NCI-H1694 (cell line): Measurements from ENCODE around the gene DST.
"Not testable (repeated sequence)": the region's sequence is repeated elsewhere in the genome, so short reads cannot be mapped to it uniquely, and the experiment has no call there.

ENCODE experiments used
- DNase-seq: peaks from one replicate; lab custom pipeline; 2025; lab: John Stamatoyannopoulos, UW

The DST gene

DNA sequence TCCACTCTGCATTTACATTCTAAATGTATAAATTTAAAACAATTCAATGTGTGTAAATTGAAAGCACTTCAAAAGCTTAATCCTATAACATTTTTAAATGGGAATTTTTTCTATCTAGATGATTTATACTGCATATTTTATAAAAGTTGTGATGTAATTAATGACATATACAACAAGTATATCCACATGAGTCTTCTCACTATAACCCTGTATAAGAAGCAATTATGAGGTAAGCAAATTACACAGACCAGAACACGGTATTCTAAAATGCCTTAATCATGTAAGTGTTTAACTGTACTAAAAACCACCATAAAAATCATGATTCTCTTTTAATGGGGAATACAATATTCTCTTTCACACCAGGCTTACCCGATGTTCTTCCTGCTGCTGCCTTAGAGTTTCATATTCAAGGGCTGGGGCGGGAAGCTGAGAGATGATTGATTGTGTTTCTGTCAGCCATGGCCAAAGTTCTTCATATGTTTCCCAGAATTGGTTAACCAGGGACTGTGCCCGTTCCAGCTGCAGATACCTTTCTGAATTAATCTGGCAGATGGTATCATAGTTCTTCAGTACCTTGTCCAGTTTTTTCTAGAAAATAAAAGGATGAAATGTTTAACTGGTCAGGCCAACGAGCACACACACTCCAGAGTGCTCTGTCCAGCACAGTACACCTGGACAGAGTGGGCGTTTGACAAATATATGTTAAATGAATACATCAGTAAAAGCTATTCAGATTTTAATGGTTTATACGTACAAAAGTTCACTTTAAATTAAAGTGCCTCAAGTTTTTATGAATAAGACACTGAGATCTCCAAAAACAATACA is 127.4 kb downstream of the DST start:
- no peak for DNase-seq

GRCh38 chr6:56514395-56514794 is 128.3 kb downstream of the DST start:
- DNase-seq = no peak

DNA sequence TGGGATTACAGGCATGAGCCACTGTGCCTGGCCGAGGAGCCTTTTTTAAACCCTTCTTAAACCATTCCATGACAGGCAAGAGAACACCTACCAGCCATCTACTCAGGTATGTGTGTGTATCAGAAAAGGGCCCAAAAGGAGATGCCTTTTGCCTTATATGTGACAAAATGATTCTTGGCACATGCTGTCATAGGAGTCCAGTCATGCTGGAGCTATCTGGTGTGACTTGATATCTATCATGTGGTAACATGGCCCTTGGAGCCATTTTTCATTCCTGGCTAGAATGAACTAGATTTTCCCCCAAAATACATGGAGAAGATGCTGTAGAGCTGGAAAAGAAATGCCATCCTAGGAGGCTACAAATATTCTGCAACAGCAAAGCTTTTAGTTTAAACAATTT is 129.1 kb downstream of the DST start:
- no peak for DNase-seq

DNA sequence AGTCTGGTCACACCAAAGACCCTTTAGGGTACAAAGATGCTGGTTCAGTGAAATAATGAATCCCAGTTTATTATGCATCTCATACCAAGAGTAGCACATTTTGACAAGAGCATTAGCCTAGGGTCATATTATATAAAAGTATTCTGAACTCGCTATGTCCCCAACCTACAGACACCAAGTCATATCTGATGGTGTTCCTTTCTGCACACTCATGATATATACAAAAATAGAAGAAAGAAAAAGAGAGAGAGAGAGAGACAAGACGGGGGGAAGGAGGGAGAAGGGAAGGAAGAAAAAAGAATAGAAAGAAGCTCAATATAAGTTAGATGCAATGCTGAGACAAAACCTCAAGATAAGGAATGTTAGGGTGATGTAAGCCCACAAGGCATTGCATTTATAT is 131.1 kb downstream of the DST start:
- DNase-seq = no peak

DNA sequence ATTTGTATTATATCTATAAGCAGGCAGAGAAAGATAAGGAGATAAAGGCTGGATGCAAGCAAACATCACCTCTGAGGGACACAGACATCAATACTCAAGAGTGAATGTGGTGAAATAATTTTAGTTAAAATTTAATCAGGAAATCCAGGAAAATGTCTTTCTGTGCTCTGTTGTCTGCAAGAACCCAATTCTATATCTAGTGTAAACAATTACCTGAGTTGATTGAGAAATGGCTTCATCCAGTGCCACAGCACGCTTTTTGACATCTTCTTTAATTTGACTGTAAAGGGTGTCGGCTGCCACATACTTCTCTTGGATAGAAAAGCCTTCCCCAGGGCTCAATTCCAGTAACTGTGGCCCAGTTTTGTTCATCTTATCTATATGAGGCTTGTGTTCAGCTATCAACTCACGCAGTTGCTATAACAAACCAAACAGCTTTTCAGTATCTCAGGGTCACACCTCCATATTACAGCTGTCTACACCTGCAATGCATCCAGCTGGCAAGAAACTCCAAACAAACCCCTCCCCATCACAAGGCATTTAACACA is 131.6 kb downstream of the DST start:
- no peak for DNase-seq

GRCh38 chr6:56509031-56509430 is 133.7 kb downstream of the DST start:
- no peak for DNase-seq

DNA sequence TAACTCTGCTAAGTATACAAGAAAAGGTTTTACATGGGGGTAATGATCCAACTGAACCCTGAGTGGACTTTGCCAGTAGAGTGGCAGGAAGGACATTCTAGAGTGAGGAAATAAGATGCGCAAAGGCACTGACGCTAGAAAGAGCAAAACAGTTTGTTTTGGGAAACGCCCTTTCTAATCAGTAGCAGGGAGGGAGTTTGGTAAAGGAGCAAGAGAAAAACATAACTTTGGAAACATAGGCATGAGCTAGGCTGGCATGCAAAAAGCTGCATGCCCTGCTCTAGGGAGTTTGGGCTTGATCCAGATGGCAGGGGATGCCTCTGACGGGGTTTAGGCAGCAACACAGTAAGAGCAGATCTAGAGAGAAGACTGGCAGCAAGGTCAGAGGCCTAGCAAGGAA is 135.2 kb downstream of the DST start:
- DNase-seq = no peak

DNA sequence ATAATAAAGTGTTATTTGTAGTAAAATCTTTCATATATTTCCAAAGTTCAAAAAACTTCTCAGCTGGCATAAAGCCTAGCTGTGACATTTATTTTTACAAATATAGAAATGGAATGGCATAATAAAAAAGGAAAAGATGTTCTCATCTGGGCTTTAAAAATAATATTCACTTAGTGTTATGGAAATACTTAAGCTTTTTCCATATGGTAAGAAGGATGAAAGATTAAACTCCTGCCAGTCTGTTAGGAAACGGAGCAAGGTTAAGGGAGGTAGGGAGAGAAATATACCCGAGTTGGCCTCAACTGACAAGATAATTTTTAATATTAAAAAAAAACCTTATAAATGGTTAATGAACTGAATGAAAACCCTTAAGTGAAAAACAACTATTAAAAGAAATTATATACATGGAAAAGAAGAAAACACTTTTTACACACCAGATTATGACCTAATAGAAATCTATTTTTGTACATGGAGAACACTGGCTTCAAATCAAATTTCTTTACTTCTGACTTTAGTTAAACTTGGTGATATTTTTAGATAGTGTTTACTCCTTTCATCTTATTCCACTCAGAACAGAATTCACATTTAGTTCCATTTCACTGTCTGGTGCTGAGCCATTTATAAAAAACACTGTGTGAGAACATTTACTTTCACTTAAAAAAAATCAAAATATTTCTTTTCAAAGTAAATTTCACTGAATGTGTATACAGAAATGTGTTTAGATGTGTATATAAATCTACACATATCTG is 137.0 kb downstream of the DST start:
- no peak for DNase-seq

GRCh38 chr6:56501993-56502392 is 140.7 kb downstream of the DST start:
- DNase-seq = no peak

DNA sequence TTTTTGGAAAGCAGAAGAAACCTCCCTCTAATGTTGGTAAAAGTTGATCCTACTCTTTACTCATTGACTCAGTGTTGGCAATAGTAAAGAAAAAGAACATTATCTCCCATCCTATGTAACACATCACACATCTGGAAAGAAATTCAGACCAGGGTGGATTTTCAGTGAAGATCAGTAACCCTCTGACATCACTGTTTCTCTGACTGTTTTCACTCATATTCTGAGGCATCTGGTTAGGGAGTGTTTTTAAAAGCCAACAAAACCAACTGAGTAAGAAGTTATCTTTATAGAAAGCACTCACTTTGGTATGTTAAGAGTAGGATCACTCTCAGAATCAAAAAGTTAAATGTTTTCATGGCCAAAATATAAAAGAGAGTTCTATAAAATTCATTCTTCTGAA is 143.6 kb downstream of the DST start:
- no peak for DNase-seq

DNA sequence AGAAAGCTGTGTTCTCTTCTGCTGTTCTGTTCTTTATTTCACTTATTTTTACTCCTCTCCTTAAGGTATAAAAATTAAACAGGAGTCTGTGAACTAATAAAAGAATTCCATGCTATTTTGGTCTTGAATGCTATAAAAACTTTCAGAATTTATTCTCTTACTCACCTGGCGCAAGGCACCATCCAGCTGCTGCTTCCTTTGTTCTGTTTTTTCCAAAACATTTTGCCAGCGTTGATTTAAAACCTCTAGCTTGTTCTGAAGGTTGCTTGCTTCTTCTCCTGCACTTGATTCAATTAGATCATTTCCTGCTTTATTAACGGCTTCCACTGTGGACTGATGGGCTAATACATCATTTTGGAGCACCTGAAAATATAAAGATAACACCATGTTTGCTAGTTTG is 145.0 kb downstream of the DST start:
- DNase-seq = no peak

DNA sequence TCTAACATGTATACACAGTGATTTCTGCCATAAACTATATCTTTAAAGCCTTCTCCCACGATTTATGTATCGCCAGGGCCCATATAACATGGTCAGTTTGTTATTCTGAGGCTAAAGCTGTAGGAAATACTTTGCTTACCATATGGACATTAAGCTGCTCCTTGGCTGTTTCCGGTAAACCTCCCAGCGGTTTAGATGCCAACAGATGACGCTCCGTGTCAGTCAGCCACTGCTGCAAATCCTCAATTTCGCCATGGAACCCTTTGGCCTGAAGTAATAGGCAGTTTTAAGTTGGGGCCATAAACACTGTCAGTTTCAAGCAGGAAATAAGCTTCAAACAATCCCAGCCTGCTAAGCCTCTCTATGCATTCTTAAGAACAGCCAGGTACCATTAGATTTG is 145.4 kb downstream of the DST start:
- DNase-seq = no peak

- not testable (repeated sequence) for DNase-seq
These were observed 146.0 kb downstream of the DST start for GRCh38 chr6:56496650-56497049.

DNA sequence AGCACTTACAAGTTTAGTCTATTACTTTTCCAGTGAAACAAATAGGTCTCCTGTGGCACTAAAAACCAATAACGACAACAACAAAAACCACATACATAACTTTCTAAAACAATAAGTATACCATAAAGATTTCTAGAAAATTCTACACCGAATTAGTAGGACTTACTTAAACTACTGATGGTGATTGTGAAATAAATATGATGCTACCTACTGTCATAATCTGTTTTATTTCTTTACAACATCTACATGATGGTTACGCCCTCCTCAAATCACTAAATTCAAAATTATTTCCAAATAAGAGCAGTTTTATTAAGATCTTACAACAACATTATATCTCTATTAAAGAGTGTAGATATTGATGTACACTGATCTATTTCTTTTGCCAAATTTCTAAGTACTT is 147.0 kb downstream of the DST start:
- DNase-seq = no peak

DNA sequence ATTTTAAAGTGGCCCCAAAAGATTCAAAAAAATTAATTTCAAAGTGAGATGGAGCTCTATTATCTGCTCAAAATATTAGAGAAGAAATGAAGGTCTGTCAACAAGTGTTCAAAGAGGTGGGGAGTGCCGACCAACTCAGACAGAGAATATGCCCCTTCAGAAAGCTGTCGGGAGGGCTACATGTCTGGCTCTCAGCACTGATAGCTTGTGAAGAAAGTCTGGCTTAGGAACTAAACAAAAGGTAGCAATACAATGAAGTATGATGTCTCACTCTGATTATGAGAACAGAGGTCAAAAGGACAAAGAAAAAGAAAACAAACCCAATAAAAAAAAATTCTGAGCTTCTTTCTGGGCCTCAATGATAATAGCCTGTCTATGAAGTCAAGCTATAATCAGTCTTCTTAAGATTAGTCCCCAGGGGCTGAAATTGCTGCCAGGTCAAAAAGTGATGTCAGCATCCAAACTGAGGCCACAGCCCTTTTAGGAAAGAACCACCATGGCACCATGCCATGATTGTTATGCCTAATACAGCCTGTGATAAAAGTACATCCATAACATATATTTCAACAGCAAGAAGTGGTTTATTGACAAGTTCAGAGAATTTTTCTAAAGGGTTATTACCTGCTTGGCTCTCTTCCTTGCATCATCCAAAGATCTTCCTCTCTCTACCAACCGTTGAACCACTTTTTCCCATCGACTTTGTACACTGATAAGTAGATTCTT is 150.9 kb downstream of the DST start:
- no peak for DNase-seq

GRCh38 chr6:56490993-56491392 is 151.7 kb downstream of the DST start:
- DNase-seq = no peak

DNA sequence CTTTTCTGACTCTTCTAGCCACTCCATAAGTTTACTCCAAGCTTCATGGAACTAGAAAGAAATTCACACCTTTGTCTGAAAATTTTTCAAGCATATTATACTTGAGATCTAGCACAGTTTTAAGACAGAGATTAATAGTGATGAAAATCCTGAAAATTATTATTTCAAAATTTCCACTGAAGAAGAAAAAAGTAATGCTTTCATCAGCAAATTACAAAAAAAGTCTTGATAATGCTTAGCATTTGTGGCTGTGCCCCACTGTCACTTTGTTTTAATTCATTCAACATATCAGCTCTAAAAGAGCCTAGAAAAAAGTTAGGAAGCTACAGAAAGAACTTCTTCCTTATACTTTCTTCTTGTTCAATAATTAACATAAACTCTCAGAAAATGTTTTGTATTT is 153.1 kb downstream of the DST start:
- DNase-seq = no peak

DNA sequence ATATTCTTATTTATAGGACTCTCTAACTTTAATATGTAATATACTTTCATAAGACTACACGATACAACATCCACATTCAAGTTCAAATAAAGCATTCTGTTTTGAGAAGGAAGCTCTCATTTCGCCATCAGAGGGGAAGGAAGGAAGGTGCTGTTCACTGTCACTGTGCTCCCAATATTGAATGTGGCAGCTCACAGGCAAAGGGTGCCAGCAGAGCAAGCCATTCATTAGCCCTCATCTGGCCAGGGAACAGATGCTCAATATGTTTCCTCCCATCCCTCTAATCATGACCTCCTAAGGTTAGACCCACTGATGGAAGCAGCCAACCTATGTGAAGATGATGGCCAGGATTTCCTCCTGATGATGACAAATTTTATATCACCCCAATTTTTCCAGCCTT is 154.4 kb downstream of the DST start:
- no peak for DNase-seq

DNA sequence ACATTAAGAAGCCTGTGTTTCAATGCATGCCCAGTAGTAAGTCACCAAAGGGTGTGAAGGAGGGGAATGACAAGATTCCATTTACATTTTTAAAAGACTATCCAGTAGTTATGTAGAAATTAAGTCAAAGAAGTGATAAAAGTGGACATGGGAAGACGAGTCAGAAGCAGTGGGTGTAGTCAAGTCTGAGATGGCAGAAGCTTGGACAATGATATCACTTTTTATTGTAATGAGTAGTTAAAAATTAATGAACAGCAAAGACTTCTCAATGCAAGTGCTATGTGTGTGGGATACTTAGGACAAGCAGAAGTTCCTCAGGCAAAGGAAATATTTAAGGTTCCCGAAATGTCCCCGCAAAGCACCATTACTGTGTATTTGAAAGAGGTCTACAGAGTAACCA is 156.0 kb downstream of the DST start:
- DNase-seq = no peak

- no peak for DNase-seq
These were observed 158.0 kb downstream of the DST start for GRCh38 chr6:56484669-56485068.

- no peak for DNase-seq
These were observed 158.8 kb downstream of the DST start for GRCh38 chr6:56483929-56484328.

GRCh38 chr6:56482525-56482924 is 160.2 kb downstream of the DST start:
- DNase-seq = no peak

- DNase-seq = no peak
These were observed 160.7 kb downstream of the DST start for GRCh38 chr6:56481957-56482356.
